ENCODE data around the gene ABCE1. TPM values are rescaled to one million over a fixed set of nuclear protein-coding genes. Genes with fewer than 3 reads are reported as not detected.
A peak's percentile ranks its signal among the peaks of the same experiment; 100 is the strongest.

ABCE1 gene
- total RNA-seq, 1 donor: 90.5 TPM

- no peaks in the 10 kb centered on the region for H3K9me3 ChIP-seq (ENCODE audit: low read depth, low read length)
- DNase-seq (ENCODE audit: insufficient read length, low spot score, missing footprints): no peak
- peak overlapping the region; percentile 23 for H3K27ac ChIP-seq (ENCODE audit: low read depth, low read length)
- no peaks in the 10 kb centered on the region for H4K20me1 ChIP-seq (ENCODE audit: insufficient read depth, low read length)
- H2AFZ ChIP-seq (ENCODE audit: low read length): no peak overlapping the region
- H3K4me1 ChIP-seq (ENCODE audit: insufficient read depth, low read length): no peaks in the 10 kb centered on the region
- H3K27me3 ChIP-seq (ENCODE audit: insufficient read depth, low read length): no peaks in the 10 kb centered on the region
- H3K4me2 ChIP-seq (ENCODE audit: insufficient read depth, low read length): no peak overlapping the region
- TF ChIP-seq, protein P1, sequence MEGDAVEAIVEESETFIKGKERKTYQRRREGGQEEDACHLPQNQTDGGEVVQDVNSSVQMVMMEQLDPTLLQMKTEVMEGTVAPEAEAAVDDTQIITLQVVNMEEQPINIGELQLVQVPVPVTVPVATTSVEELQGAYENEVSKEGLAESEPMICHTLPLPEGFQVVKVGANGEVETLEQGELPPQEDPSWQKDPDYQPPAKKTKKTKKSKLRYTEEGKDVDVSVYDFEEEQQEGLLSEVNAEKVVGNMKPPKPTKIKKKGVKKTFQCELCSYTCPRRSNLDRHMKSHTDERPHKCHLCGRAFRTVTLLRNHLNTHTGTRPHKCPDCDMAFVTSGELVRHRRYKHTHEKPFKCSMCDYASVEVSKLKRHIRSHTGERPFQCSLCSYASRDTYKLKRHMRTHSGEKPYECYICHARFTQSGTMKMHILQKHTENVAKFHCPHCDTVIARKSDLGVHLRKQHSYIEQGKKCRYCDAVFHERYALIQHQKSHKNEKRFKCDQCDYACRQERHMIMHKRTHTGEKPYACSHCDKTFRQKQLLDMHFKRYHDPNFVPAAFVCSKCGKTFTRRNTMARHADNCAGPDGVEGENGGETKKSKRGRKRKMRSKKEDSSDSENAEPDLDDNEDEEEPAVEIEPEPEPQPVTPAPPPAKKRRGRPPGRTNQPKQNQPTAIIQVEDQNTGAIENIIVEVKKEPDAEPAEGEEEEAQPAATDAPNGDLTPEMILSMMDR (IDR thresholded peaks at IDR 0.05; ENCODE audit: extremely low read depth, low read depth, low read length): no peak
- H3K4me3 ChIP-seq (ENCODE audit: insufficient read depth, low read length): no peak overlapping the region
- peaks cover 11% of the 10 kb centered on the region for H3K79me2 ChIP-seq (ENCODE audit: insufficient read depth, low read length)
- H3K36me3 ChIP-seq (ENCODE audit: insufficient read depth, low read length): peaks cover 34% of the 10 kb centered on the region
These were observed 55.2 kb downstream of the ABCE1 start for GRCh38 chr4:145153181-145153903.

DNA sequence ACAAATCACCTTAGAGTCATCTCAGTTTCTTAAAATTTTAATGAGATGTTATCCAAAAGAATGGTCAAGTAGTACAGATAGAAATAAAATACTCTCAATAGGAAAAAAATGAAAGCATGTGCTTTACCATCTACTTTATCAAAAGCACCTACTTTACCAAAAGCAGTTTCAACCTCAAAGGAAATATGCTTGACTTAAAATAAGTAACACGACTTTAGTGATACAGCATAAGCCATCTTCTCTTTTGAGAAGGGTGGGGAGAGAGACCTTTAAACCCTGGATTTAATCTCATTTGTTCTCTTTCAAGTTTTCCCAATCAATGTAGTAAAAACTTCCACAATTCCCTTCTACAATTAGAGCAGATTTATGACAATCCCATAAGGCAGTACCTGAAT, 55.8 kb downstream of the ABCE1 start:
- Histone ChIP-seq H3K4me3 (ENCODE audit: insufficient read depth, low read length) (no peak overlapping the region), H3K4me2 (ENCODE audit: insufficient read depth, low read length) (no peak overlapping the region), H2AFZ (ENCODE audit: low read length) (no peak overlapping the region), H4K20me1 (ENCODE audit: insufficient read depth, low read length) (no peaks in the 10 kb centered on the region), H3K27ac (ENCODE audit: low read depth, low read length) (no peak overlapping the region), H3K9me3 (ENCODE audit: low read depth, low read length) (no peaks in the 10 kb centered on the region), H3K27me3 (ENCODE audit: insufficient read depth, low read length) (no peaks in the 10 kb centered on the region), H3K4me1 (ENCODE audit: insufficient read depth, low read length) (no peaks in the 10 kb centered on the region), H3K36me3 (ENCODE audit: insufficient read depth, low read length) (peaks cover 30% of the 10 kb centered on the region), H3K79me2 (ENCODE audit: insufficient read depth, low read length) (peaks cover 13% of the 10 kb centered on the region)
- TF ChIP-seq, protein P1 (IDR thresholded peaks at IDR 0.05; ENCODE audit: extremely low read depth, low read depth, low read length): no peak
- DNase-seq (ENCODE audit: insufficient read length, low spot score, missing footprints): no peak

DNA sequence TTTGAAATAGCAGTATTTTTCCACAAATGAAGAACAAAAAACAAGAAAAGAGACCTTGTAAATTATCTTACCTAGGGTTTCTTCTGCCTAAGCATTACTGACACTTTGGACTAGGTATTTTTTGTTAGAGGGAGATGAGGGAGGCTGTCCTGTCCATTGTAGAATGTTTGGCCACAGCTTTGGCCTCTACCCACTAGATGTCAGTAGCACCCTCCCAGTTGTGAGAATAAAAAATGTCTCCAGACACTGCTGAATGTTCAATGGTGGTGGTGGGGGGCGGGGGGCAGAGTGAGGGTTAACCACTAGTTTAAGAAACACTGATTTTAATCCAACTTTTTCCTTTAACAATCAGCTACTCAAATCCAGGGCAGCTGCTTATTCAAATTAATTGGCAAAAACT, 56.5 kb downstream of the ABCE1 start:
- TF ChIP-seq, protein P1 (IDR thresholded peaks at IDR 0.05; ENCODE audit: extremely low read depth, low read depth, low read length): peak; percentile 63
- Histone ChIP-seq H3K27ac (ENCODE audit: low read depth, low read length) (no peak overlapping the region), H3K9me3 (ENCODE audit: low read depth, low read length) (no peaks in the 10 kb centered on the region), H3K4me1 (ENCODE audit: insufficient read depth, low read length) (no peaks in the 10 kb centered on the region), H3K36me3 (ENCODE audit: insufficient read depth, low read length) (peaks cover 24% of the 10 kb centered on the region), H2AFZ (ENCODE audit: low read length) (no peak overlapping the region), H3K79me2 (ENCODE audit: insufficient read depth, low read length) (peaks cover 17% of the 10 kb centered on the region), H3K4me2 (ENCODE audit: insufficient read depth, low read length) (no peak overlapping the region), H3K4me3 (ENCODE audit: insufficient read depth, low read length) (no peak overlapping the region), H4K20me1 (ENCODE audit: insufficient read depth, low read length) (no peaks in the 10 kb centered on the region), H3K27me3 (ENCODE audit: insufficient read depth, low read length) (no peaks in the 10 kb centered on the region)
- DNase-seq (ENCODE audit: insufficient read length, low spot score, missing footprints): peak; percentile 49

DNA sequence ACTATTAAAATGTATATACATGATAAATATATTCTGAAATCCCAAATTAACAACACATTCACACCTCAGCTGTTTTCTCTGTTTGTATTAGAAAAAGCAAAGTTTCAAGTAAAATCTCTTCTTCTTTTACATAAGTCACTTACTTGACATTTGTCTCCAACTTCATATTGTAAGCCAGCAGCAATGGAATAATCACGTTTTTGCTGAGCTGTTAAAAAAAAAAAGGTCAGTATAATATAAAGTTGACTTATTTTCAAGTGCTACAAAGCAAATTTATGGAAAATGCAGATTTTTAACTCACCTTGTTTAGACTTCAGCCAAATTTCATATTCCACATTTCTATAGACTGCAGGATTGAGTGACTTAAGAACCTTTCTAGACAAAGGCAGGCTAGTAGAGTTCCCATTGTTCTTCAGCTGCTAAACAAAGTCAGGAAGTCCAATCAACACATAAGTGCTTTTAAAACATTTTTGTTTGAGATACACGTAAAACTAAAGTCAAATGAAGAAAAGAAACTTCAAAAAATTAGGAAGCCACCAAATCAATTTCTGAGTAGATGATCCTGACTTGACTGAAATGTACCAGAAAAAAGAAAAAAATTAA, 57.3 kb downstream of the ABCE1 start:
- Histone ChIP-seq H3K9me3 (ENCODE audit: low read depth, low read length) (no peaks in the 10 kb centered on the region), H3K4me2 (ENCODE audit: insufficient read depth, low read length) (no peak overlapping the region), H2AFZ (ENCODE audit: low read length) (no peak overlapping the region), H3K79me2 (ENCODE audit: insufficient read depth, low read length) (peaks cover 20% of the 10 kb centered on the region), H3K27me3 (ENCODE audit: insufficient read depth, low read length) (no peaks in the 10 kb centered on the region), H4K20me1 (ENCODE audit: insufficient read depth, low read length) (no peaks in the 10 kb centered on the region), H3K4me3 (ENCODE audit: insufficient read depth, low read length) (no peak overlapping the region), H3K4me1 (ENCODE audit: insufficient read depth, low read length) (no peaks in the 10 kb centered on the region), H3K27ac (ENCODE audit: low read depth, low read length) (no peak overlapping the region), H3K36me3 (ENCODE audit: insufficient read depth, low read length) (peaks cover 16% of the 10 kb centered on the region)
- TF ChIP-seq, protein P1 (IDR thresholded peaks at IDR 0.05; ENCODE audit: extremely low read depth, low read depth, low read length): no peak
- no peak for DNase-seq (ENCODE audit: insufficient read length, low spot score, missing footprints)
